Suppressor macrophage treated with lipopolysaccharide for 4 hours (primary cell): ENCODE results near the gene KCTD15.

Experiments
- DNase-seq: peaks from one replicate; pipeline ENCODE4 v3.0.0-alpha.2; 2020

Gene KCTD15

GRCh38 chr19:33772102-33772857, 24.4 kb upstream of the KCTD15 start:
- DNase-seq = no peak

GRCh38 chr19:33772858-33773180, 23.9 kb upstream of the KCTD15 start:
- DNase-seq = no peak

GRCh38 chr19:33773704-33774624, 22.7 kb upstream of the KCTD15 start:
- DNase-seq = no peak

- no peak for DNase-seq
Observed at GRCh38 chr19:33774751-33775150, 21.9 kb upstream of the KCTD15 start.

- no peak for DNase-seq
Observed at GRCh38 chr19:33775731-33776487, 20.8 kb upstream of the KCTD15 start.

GRCh38 chr19:33777351-33777750, 19.3 kb upstream of the KCTD15 start:
- DNase-seq = no peak

GRCh38 chr19:33777753-33778088, 18.9 kb upstream of the KCTD15 start:
- DNase-seq = no peak

GRCh38 chr19:33778089-33778791, 18.4 kb upstream of the KCTD15 start:
- peak; percentile 93 for DNase-seq

- no peak for DNase-seq
Observed at GRCh38 chr19:33779849-33780248, 16.8 kb upstream of the KCTD15 start.

- no peak for DNase-seq
Observed at GRCh38 chr19:33780251-33780650, 16.4 kb upstream of the KCTD15 start.

GRCh38 chr19:33780746-33781145, 15.9 kb upstream of the KCTD15 start:
- no peak for DNase-seq

- DNase-seq = no peak
Observed at GRCh38 chr19:33781415-33781935, 15.2 kb upstream of the KCTD15 start.

- no peak for DNase-seq
Observed at GRCh38 chr19:33781996-33782395, 14.7 kb upstream of the KCTD15 start.

GRCh38 chr19:33784432-33784831, 12.2 kb upstream of the KCTD15 start:
- no peak for DNase-seq

GRCh38 chr19:33785795-33786194, 10.9 kb upstream of the KCTD15 start:
- no peak for DNase-seq

- no peak for DNase-seq
Observed at GRCh38 chr19:33788676-33789075, 8.0 kb upstream of the KCTD15 start.

- DNase-seq = no peak
Observed at GRCh38 chr19:33789344-33789743, 7.3 kb upstream of the KCTD15 start.

- no peak for DNase-seq
Observed at GRCh38 chr19:33794683-33795369, 1.8 kb upstream of the KCTD15 start.

GRCh38 chr19:33795370-33796163, 1.1 kb upstream of the KCTD15 start:
- DNase-seq = peak; percentile 89

GRCh38 chr19:33797802-33798671, 1.4 kb downstream of the KCTD15 start:
- no peak for DNase-seq
